ENCODE measurements around the gene HK3. TPM values are rescaled to one million over a fixed set of nuclear protein-coding genes. Genes with fewer than 3 reads are reported as not detected.

HK3 gene
- total RNA-seq, 1 donor from 2014 or later, result not detected

GRCh38 chr5:176855598-176855997 is 43.5 kb downstream of the HK3 start:
- no peaks in the 10 kb centered on the region for H3K9me3 Mint-ChIP-seq
- H3K9me3 ChIP-seq (ENCODE audit: low read depth), result no peaks in the 10 kb centered on the region
- H3K27me3 Mint-ChIP-seq (ENCODE audit: insufficient read depth, low read depth), result peaks cover 5% of the 10 kb centered on the region
- no peaks in the 10 kb centered on the region for H4K20me1 ChIP-seq (ENCODE audit: low read depth)
- DNase-seq (ENCODE audit: low spot score), result no peak
- H2AFZ ChIP-seq (replicated peaks), result no peak overlapping the region
- no peaks in the 10 kb centered on the region for H3K79me2 ChIP-seq (ENCODE audit: low read depth)
- H3K4me3 Mint-ChIP-seq, result no peak overlapping the region
- H3K4me3 ChIP-seq, result no peak overlapping the region
- H3K4me1 Mint-ChIP-seq, result peaks cover 21% of the 10 kb centered on the region
- H3K27ac ChIP-seq, result no peak overlapping the region
- no peak overlapping the region for H3K4me2 ChIP-seq
- no peaks in the 10 kb centered on the region for H3K36me3 Mint-ChIP-seq
- TF ChIP-seq EZH2phosphoT487 (IDR thresholded peaks at IDR 0.05) (no peak), EZH2 (IDR thresholded peaks at IDR 0.05) (no peak), CTCF (IDR thresholded peaks at IDR 0.05) (no peak)
- no peaks in the 10 kb centered on the region for H3K27me3 ChIP-seq
- no peak overlapping the region for H3K27ac Mint-ChIP-seq
- peaks cover 14% of the 10 kb centered on the region for H3K4me1 ChIP-seq
- H3K9ac ChIP-seq, result no peak overlapping the region
- H3K36me3 ChIP-seq, result no peaks in the 10 kb centered on the region
- H3F3A ChIP-seq (ENCODE audit: low read depth), result no peaks in the 10 kb centered on the region

- H3K9me3 ChIP-seq (ENCODE audit: low read depth), result no peaks in the 10 kb centered on the region
- no peak overlapping the region for H3K4me2 ChIP-seq
- no peak overlapping the region for H3K27ac ChIP-seq
- H3K36me3 ChIP-seq, result no peaks in the 10 kb centered on the region
- no peak overlapping the region for H2AFZ ChIP-seq (replicated peaks)
- H3K4me3 ChIP-seq, result no peak overlapping the region
- Mint-ChIP-seq H3K27ac (no peak overlapping the region), H3K36me3 (no peaks in the 10 kb centered on the region), H3K27me3 (ENCODE audit: insufficient read depth, low read depth) (peaks cover 7% of the 10 kb centered on the region), H3K9me3 (no peaks in the 10 kb centered on the region), H3K4me3 (no peak overlapping the region), H3K4me1 (peaks cover 21% of the 10 kb centered on the region)
- H3K27me3 ChIP-seq, result no peaks in the 10 kb centered on the region
- H3F3A ChIP-seq (ENCODE audit: low read depth), result no peaks in the 10 kb centered on the region
- H3K79me2 ChIP-seq (ENCODE audit: low read depth), result no peaks in the 10 kb centered on the region
- no peak overlapping the region for H3K9ac ChIP-seq
- TF ChIP-seq EZH2 (IDR thresholded peaks at IDR 0.05), result no peak
- TF ChIP-seq CTCF (IDR thresholded peaks at IDR 0.05), result no peak
- no peak for TF ChIP-seq EZH2phosphoT487 (IDR thresholded peaks at IDR 0.05)
- H4K20me1 ChIP-seq (ENCODE audit: low read depth), result no peaks in the 10 kb centered on the region
- DNase-seq (ENCODE audit: low spot score), result no peak
- peaks cover 14% of the 10 kb centered on the region for H3K4me1 ChIP-seq
These were observed 45.0 kb downstream of the HK3 start for GRCh38 chr5:176854164-176854563.

- Histone ChIP-seq H2AFZ (replicated peaks) (no peak overlapping the region), H3K36me3 (no peaks in the 10 kb centered on the region), H3K79me2 (ENCODE audit: low read depth) (no peaks in the 10 kb centered on the region), H3K9me3 (ENCODE audit: low read depth) (no peaks in the 10 kb centered on the region), H3K4me2 (no peak overlapping the region), H3K4me1 (peaks cover 14% of the 10 kb centered on the region), H3K4me3 (no peak overlapping the region), H3K9ac (no peak overlapping the region), H4K20me1 (ENCODE audit: low read depth) (no peaks in the 10 kb centered on the region), H3K27ac (no peak overlapping the region), H3K27me3 (no peaks in the 10 kb centered on the region), H3F3A (ENCODE audit: low read depth) (no peaks in the 10 kb centered on the region)
- Mint-ChIP-seq H3K27me3 (ENCODE audit: insufficient read depth, low read depth) (peaks cover 10% of the 10 kb centered on the region), H3K9me3 (no peaks in the 10 kb centered on the region), H3K36me3 (no peaks in the 10 kb centered on the region), H3K4me3 (no peak overlapping the region), H3K27ac (no peak overlapping the region), H3K4me1 (peaks cover 21% of the 10 kb centered on the region)
- DNase-seq (ENCODE audit: low spot score), result no peak
- no peak for TF ChIP-seq CTCF (IDR thresholded peaks at IDR 0.05)
- TF ChIP-seq EZH2phosphoT487 (IDR thresholded peaks at IDR 0.05), result no peak
- no peak for TF ChIP-seq EZH2 (IDR thresholded peaks at IDR 0.05)
These were observed 45.9 kb downstream of the HK3 start for GRCh38 chr5:176853151-176853778.

Data from neural progenitor cell (in vitro differentiated cells).